ENCODE measurements around the gene IRAK2. TPM values are rescaled to one million over a fixed set of nuclear protein-coding genes. Genes with fewer than 3 reads are reported as not detected.

The IRAK2 gene
- polyA plus RNA-seq, 3 donors, result 0.78 to 2.0 (median 1.5) TPM

DNA sequence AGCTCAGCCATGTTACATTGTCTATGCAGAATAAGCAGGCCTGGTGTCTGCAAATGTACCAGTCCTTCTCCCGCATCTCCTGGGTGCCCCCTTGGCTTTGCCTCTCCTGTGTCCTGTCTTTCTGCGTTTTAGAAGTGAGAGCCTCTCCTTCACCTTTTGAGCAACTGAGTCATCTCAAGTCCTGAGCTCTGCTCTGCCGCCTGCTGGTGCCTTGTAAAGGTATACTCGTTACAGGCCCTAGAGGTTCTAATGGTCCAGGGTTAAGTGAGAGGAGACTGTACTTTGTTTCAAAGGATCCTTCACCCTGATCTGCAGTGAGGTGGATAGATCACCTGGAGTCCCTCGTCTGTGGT lies 115.4 kb downstream of the IRAK2 start:
- H3K9me3 ChIP-seq (replicated peaks in 1 of 2; ENCODE audit: control insufficient read depth in 1 of 2, insufficient read depth in 1 of 2, low read length in 2 of 2), result no peaks in the 10 kb centered on the region
- H3K27me3 ChIP-seq (ENCODE audit: control insufficient read depth in 2 of 2, insufficient read depth in 2 of 2, low read length in 2 of 2), result no peaks in the 10 kb centered on the region
- H3K4me1 ChIP-seq (ENCODE audit: control insufficient read depth in 1 of 2, insufficient read depth in 2 of 2, low read length in 2 of 2), result no peaks in the 10 kb centered on the region
- TF ChIP-seq, protein P1, sequence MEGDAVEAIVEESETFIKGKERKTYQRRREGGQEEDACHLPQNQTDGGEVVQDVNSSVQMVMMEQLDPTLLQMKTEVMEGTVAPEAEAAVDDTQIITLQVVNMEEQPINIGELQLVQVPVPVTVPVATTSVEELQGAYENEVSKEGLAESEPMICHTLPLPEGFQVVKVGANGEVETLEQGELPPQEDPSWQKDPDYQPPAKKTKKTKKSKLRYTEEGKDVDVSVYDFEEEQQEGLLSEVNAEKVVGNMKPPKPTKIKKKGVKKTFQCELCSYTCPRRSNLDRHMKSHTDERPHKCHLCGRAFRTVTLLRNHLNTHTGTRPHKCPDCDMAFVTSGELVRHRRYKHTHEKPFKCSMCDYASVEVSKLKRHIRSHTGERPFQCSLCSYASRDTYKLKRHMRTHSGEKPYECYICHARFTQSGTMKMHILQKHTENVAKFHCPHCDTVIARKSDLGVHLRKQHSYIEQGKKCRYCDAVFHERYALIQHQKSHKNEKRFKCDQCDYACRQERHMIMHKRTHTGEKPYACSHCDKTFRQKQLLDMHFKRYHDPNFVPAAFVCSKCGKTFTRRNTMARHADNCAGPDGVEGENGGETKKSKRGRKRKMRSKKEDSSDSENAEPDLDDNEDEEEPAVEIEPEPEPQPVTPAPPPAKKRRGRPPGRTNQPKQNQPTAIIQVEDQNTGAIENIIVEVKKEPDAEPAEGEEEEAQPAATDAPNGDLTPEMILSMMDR (IDR thresholded peaks at IDR 0.05), result no peak
- peaks cover 64 to 89% of the 10 kb centered on the region in 2 donors for H3K36me3 ChIP-seq (replicated peaks in 1 of 2; ENCODE audit: control insufficient read depth in 1 of 2, insufficient read depth in 2 of 2, low read length in 2 of 2)
- WGBS (ENCODE audit: insufficient coverage), result 96% methylated on average over 4 of the region's 5 CpGs
- no peak for DNase-seq
- H3K79me2 ChIP-seq (ENCODE audit: insufficient read depth, low read length), result peaks cover 30% of the 10 kb centered on the region
- H3K9ac ChIP-seq (ENCODE audit: insufficient read depth, low read length, poor library complexity, severe bottlenecking), result no peak overlapping the region
- Mint-ChIP-seq H3K4me1 (peaks cover 3% of the 10 kb centered on the region), H3K27me3 (ENCODE audit: low read depth in 3 of 3) (no peaks in the 10 kb centered on the region), H3K27ac (peak overlapping the region in 3 of 7 donors; percentile 25 to 31 (median 25)), H3K9me3 (no peaks in the 10 kb centered on the region), H3K36me3 (peaks cover 79 to 87% of the 10 kb centered on the region in 2 donors), H3K4me3 (no peak overlapping the region)
- H3K27ac ChIP-seq (ENCODE audit: low read depth in 1 of 2, low read length in 2 of 2), result peak overlapping the region in 1 of 2 donors; percentile 27
- no peak overlapping the region for H3K4me2 ChIP-seq (replicated peaks; ENCODE audit: extremely low read depth, low read length, poor library complexity, severe bottlenecking)
- intact Hi-C loops (cut with micrococcal nuclease), result no loop called here
- H3K4me3 ChIP-seq (replicated peaks in 1 of 3; ENCODE audit: low read depth in 2 of 3, low read length in 3 of 3), result no peak overlapping the region
- peaks cover 53% of the 10 kb centered on the region for H4K20me1 ChIP-seq (ENCODE audit: insufficient read depth, low read length)
- H2AFZ ChIP-seq (ENCODE audit: insufficient read depth, low read depth, low read length, poor library complexity, severe bottlenecking), result no peak overlapping the region

DNA sequence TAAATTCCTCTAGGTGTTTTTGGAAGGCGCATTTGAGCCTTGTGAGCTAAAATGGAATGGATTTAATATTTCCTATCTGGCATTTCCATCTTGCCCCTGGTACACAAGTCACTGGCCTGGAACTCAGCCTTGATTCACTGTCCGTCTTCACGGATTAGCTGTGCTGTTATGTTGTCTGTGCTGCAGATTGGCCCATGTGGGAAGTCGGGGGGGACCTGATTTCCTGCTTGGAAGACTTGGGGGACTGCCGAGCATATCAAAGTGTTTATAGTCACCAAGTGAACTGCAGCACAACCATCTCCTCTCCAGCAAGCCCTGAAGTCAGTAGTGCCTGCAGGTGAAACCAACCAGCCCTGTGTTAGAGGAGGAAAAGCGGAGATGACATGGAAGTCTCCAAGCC lies 115.9 kb downstream of the IRAK2 start:
- Histone ChIP-seq H3K4me2 (replicated peaks; ENCODE audit: extremely low read depth, low read length, poor library complexity, severe bottlenecking) (no peak overlapping the region), H3K27ac (ENCODE audit: low read depth in 1 of 2, low read length in 2 of 2) (peak overlapping the region in 1 of 2 donors; percentile 27), H3K36me3 (replicated peaks in 1 of 2; ENCODE audit: control insufficient read depth in 1 of 2, insufficient read depth in 2 of 2, low read length in 2 of 2) (peaks cover 64 to 85% of the 10 kb centered on the region in 2 donors), H3K27me3 (ENCODE audit: control insufficient read depth in 2 of 2, insufficient read depth in 2 of 2, low read length in 2 of 2) (no peaks in the 10 kb centered on the region), H4K20me1 (ENCODE audit: insufficient read depth, low read length) (peaks cover 49% of the 10 kb centered on the region), H2AFZ (ENCODE audit: insufficient read depth, low read depth, low read length, poor library complexity, severe bottlenecking) (no peak overlapping the region), H3K9me3 (replicated peaks in 1 of 2; ENCODE audit: control insufficient read depth in 1 of 2, insufficient read depth in 1 of 2, low read length in 2 of 2) (no peaks in the 10 kb centered on the region), H3K4me1 (ENCODE audit: control insufficient read depth in 1 of 2, insufficient read depth in 2 of 2, low read length in 2 of 2) (no peaks in the 10 kb centered on the region), H3K4me3 (replicated peaks in 1 of 3; ENCODE audit: low read depth in 2 of 3, low read length in 3 of 3) (no peak overlapping the region), H3K79me2 (ENCODE audit: insufficient read depth, low read length) (peaks cover 25% of the 10 kb centered on the region), H3K9ac (ENCODE audit: insufficient read depth, low read length, poor library complexity, severe bottlenecking) (no peak overlapping the region)
- no peaks in the 10 kb centered on the region for H3K27me3 Mint-ChIP-seq (ENCODE audit: low read depth in 3 of 3)
- no peaks in the 10 kb centered on the region for H3K9me3 Mint-ChIP-seq
- no peak overlapping the region for H3K4me3 Mint-ChIP-seq
- intact Hi-C loops (cut with micrococcal nuclease), result no loop called here
- peaks cover 78 to 87% of the 10 kb centered on the region in 2 donors for H3K36me3 Mint-ChIP-seq
- no peak for DNase-seq
- H3K4me1 Mint-ChIP-seq, result peaks cover 3% of the 10 kb centered on the region
- TF ChIP-seq, protein P1 (IDR thresholded peaks at IDR 0.05), result no peak
- peak overlapping the region in 2 of 7 donors; percentile 2 to 25 for H3K27ac Mint-ChIP-seq
- no CpG with 5 or more reads among the region's 6 CpGs for WGBS (ENCODE audit: insufficient coverage)

All from CD14-positive monocyte (primary cell).